COLO668 (cell line): ENCODE results near the gene TXNDC2.
"Not testable (repeated sequence)": the region's sequence is repeated elsewhere in the genome, so short reads cannot be mapped to it uniquely, and the experiment has no call there.

ENCODE experiments used
- DNase-seq: peaks from one replicate; lab custom pipeline; 2025; ENCODE audit not compliant: unreplicated experiment; lab: John Stamatoyannopoulos, UW

Gene TXNDC2

GRCh38 chr18:9912285-9912684 is 26.5 kb downstream of the TXNDC2 start:
- not testable (repeated sequence) for DNase-seq

GRCh38 chr18:9913151-9913525 is 27.4 kb downstream of the TXNDC2 start:
- DNase-seq = no peak

GRCh38 chr18:9913526-9914333 is 28.0 kb downstream of the TXNDC2 start, which contains the start of gene VAPA:
Gene VAPA, plus strand, starts transcription at chr18:9914016. Its CDS starts 241 bp downstream, at chr18:9914257.
- DNase-seq = peak; percentile 99

- no peak for DNase-seq
These were observed 28.5 kb downstream of the TXNDC2 start for GRCh38 chr18:9914334-9914583.

GRCh38 chr18:9914584-9915290 is 29.0 kb downstream of the TXNDC2 start:
- peak; percentile 82 for DNase-seq

GRCh38 chr18:9915291-9916076 is 29.7 kb downstream of the TXNDC2 start:
- DNase-seq = no peak

- DNase-seq = no peak
These were observed 30.4 kb downstream of the TXNDC2 start for GRCh38 chr18:9916077-9916639.

- DNase-seq = no peak
These were observed 31.0 kb downstream of the TXNDC2 start for GRCh38 chr18:9916808-9917207.

- no peak for DNase-seq
These were observed 32.4 kb downstream of the TXNDC2 start for GRCh38 chr18:9918016-9918680.

- no peak for DNase-seq
These were observed 33.9 kb downstream of the TXNDC2 start for GRCh38 chr18:9919564-9920232.

GRCh38 chr18:9922592-9923311 is 37.0 kb downstream of the TXNDC2 start:
- no peak for DNase-seq

- no peak for DNase-seq
These were observed 38.7 kb downstream of the TXNDC2 start for GRCh38 chr18:9924371-9924943.

- DNase-seq = no peak
These were observed 39.6 kb downstream of the TXNDC2 start for GRCh38 chr18:9925369-9925768.

- DNase-seq = no peak
These were observed 40.0 kb downstream of the TXNDC2 start for GRCh38 chr18:9925795-9926194.

- DNase-seq = no peak
These were observed 40.6 kb downstream of the TXNDC2 start for GRCh38 chr18:9926223-9926894.

- DNase-seq = no peak
These were observed 41.2 kb downstream of the TXNDC2 start for GRCh38 chr18:9926977-9927376.

GRCh38 chr18:9927392-9928063 is 41.8 kb downstream of the TXNDC2 start:
- no peak for DNase-seq

GRCh38 chr18:9928646-9929259 is 43.0 kb downstream of the TXNDC2 start:
- no peak for DNase-seq
